Retinal pigment epithelial cell (primary cell): Measurements from ENCODE around the gene CCNL2.

Experiments used
- DNase-seq: peaks from one replicate; pipeline ENCODE4 v3.0.0-alpha.2; 2010; ENCODE audit warnings: low read depth
- H3K4me3 ChIP-seq: 2 replicates; pipeline ENCODE4 v1.5.1; 2011; ENCODE audit warnings: mild to moderate bottlenecking, low read length, control low read depth, moderate library complexity
- TF ChIP-seq, protein P1 (sequence below): conservative IDR thresholded peaks from 2 replicates; pipeline ENCODE4 v1.5.1; 2011; ENCODE audit warnings: low read depth, low read length, control low read depth, inconsistent platforms

Gene CCNL2

DNA sequence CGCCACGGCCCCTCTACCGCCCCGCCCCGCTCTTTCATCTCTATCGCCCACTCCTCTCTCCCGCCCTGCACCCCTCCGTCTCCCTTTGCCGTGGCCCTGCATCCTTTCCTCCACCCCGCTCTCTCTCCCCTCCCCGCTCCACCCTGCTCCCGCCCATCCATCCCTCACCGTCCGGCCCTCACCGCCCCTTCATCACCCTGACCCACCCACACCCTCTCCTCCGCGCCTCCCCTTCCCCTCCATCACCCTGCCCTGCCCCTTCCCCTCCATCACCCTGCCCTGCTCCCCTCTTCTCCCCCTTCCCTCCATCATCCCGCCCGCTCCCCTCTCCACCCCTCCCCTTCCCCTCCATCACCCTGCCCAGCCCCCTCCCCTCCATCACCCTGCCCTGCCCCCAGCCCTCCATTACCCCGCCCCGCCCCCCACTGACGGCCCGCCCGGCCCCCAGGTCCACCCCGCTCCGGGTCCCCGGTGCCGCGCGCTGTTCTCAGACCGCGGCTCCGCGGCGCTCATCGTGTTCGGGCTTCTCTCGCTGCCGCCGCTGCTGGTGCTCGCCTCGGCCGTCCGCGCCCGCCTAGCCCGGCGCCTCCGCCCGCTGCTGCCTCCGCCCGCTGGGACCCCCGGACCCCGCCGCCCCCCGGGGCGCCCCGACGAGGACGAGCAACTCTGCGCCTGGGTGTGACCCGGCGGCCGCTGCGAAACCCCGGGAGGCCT lies 28.1 kb upstream of the CCNL2 start:
- no peak overlapping the region for H3K4me3 ChIP-seq
- TF ChIP-seq, protein P1, sequence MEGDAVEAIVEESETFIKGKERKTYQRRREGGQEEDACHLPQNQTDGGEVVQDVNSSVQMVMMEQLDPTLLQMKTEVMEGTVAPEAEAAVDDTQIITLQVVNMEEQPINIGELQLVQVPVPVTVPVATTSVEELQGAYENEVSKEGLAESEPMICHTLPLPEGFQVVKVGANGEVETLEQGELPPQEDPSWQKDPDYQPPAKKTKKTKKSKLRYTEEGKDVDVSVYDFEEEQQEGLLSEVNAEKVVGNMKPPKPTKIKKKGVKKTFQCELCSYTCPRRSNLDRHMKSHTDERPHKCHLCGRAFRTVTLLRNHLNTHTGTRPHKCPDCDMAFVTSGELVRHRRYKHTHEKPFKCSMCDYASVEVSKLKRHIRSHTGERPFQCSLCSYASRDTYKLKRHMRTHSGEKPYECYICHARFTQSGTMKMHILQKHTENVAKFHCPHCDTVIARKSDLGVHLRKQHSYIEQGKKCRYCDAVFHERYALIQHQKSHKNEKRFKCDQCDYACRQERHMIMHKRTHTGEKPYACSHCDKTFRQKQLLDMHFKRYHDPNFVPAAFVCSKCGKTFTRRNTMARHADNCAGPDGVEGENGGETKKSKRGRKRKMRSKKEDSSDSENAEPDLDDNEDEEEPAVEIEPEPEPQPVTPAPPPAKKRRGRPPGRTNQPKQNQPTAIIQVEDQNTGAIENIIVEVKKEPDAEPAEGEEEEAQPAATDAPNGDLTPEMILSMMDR, result no peak
- DNase-seq, result no peak

DNA sequence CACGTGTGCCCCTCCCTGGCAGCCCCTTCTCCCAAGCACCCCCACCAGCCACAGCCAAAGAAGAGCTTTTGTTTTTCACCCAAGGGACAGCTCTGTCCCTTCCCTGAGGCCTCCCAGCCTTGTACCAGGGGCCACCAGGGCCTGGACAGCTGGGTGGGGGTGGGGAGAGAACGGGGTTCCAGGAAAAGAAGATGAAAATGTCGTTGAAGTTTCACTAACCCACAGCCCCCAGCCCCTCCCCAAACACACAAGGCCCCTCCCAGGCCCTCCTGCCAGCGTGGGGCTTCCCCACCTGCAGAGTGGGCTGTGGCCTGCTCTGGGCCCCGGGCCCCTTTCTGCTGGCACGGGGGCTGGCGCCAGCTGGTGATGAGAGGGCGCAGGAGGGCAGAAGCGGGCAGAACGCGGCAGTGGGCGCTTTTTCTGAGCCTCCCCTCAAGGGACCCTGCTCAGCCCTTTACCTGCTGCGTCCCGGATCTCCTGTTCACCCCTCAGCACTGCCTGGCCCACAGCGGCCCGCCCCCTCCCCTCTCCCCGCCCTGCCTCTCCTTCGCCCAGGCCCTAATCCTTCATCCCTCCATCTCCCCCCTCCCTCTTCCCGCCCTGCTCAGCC lies 27.5 kb upstream of the CCNL2 start:
- TF ChIP-seq, protein P1, result no peak
- DNase-seq, result no peak
- no peak overlapping the region for H3K4me3 ChIP-seq

DNA sequence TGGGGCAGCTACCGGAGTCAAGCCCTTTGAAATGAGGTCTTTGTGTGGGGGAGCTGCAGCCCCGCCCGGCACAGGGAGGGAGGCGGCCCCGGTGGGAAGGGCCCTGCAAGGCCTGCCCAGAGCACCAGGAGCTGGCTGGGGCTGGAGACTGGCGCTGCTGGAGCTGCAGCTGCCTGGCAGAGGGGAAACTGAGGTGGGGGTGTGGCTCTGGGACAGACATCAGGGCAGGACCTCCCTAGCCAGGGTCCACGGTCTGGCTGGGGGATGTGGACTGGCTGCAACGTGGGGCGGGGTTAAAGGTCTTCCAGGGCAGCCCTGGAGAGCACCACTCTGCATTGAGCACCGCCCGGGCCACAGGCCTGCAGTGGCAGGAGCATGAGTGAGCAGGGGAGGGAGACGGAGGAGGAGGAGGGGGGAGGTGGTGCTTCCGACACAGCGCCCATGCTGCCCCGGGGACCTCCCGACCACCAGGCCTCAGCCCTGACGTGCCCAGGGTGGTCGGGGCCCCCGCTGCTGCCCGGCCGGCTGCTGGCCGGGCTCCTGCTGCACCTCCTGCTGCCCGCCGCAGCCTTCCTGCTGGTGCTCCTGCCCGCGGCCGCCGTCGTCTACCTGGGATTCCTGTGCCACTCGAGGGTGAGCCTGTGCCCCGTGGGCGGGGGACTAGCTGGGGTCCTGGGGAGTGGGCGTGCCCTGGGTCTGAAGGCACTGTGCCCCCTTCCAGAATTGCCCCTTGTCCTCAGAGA lies 26.8 kb upstream of the CCNL2 start:
- no peak overlapping the region for H3K4me3 ChIP-seq
- TF ChIP-seq, protein P1, result no peak
- no peak for DNase-seq

DNA sequence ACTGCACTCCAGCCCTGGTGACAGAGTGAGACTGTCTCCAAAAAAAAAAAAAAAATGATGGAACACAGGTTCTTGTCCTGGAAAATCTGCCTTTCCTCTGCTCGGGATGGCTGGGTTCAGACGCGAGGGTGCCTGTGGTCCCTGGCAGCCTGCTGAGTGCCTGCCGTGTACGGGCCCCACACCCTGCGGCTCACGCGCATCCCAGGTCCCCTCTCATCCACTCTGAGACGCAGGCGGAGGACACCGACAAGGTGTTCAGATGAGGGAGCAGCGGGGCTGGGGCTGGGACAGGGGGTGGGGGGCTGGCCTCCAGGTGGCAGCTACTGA lies 26.3 kb upstream of the CCNL2 start:
- DNase-seq, result no peak
- H3K4me3 ChIP-seq, result no peak overlapping the region
- TF ChIP-seq, protein P1, result no peak

DNA sequence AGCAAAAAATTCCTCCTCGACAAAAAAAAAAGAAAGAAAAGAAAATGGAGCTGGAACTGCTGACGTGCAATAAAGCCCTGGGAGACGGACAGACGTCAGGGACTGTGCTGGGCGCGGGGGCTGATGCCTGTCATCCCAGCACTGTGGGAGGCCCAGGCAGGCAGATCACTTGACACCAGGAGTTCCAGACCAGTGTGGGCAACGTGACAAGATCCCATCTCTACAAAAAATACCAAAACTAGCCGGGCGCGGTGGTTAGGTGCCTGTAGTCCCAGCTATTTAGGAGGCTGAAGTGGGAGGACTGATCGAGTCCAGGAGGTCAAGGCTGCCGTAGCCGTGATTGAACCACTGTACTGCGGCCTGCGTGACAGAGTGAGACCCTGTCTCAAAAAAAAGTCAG lies 25.6 kb upstream of the CCNL2 start:
- H3K4me3 ChIP-seq, result no peak overlapping the region
- DNase-seq, result no peak
- TF ChIP-seq, protein P1, result no peak

DNA sequence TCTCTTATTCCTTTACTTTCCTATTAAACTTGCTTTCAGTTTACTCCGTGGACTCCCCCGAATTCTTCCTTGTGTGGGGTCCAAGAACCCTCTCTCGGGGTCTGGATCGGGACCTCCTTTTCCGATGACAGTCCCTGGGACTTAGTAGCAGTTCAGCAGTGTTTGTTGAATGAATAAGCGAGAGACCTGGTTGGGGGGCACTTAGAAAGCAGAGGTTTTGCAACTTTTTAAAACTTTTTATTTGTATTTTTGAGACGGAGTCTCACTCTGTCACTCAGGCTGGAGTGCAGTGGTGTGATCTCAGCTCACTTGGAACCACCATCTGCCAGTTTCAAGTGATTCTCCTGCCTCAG lies 24.1 kb upstream of the CCNL2 start:
- no peak for DNase-seq
- no peak overlapping the region for H3K4me3 ChIP-seq
- TF ChIP-seq, protein P1, result no peak
